HFF-Myc (cell line): Measurements from ENCODE around the gene AP5S1.

Experiments used
- DNase-seq: peaks from one replicate; pipeline ENCODE4 v3.0.0-alpha.2; 2011; ENCODE audit warnings: low read depth; ENCODE audit errors: extremely low read depth
- H3K4me3 ChIP-seq: replicated peaks from 2 replicates; pipeline ENCODE4 v1.5.1; 2011; ENCODE audit warnings: low read depth, mild to moderate bottlenecking, control low read depth, low read length
- TF ChIP-seq, protein P1 (sequence below): IDR thresholded peaks from 2 replicates; pipeline ENCODE4 v1.5.1; 2012; ENCODE audit warnings: mild to moderate bottlenecking, low read depth, low read length, control low read depth; ENCODE audit errors: missing control alignments

Gene AP5S1

DNA sequence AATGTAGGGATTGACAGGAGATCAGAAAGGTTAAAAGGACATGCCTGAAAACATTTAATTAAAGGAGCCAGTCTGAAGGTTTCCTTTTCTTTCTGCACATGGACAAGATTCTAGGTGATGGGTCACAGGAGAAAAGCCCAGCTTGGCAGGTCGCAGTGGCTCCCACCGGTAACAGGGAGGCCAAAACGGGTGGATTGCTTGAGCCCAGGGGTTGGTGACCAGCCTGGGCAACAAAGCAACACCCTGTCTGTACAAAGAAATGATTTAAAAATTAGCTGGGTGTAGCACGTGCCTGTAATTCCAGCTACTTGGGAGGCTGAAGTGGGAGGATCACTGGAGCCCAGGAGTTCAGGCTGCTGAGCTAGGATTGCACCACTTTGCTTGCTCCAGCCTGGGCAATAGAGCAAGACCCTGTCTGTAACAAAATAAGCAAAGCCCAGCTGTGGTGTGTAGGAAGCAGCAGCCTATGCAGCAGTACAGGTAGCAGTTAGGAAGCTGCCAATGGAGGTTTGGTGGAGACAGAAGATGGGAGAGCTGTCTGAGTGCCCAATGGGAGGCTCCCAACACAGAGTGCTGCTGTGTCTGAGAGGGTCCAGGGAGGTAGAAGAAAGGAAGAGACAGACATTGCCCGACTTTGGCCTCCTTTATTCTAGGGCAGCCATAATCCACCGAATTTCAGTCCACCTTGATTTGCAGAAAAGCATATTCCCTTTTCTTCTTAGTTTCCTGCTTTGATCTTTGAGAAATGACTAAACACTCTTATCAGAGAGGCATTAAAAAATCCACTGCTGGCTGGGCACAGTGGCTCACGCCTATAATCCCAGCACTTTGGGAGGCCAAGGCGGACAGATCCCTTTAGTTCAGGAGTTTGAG lies 7.1 kb upstream of the AP5S1 start:
- DNase-seq, result no peak
- TF ChIP-seq, protein P1, sequence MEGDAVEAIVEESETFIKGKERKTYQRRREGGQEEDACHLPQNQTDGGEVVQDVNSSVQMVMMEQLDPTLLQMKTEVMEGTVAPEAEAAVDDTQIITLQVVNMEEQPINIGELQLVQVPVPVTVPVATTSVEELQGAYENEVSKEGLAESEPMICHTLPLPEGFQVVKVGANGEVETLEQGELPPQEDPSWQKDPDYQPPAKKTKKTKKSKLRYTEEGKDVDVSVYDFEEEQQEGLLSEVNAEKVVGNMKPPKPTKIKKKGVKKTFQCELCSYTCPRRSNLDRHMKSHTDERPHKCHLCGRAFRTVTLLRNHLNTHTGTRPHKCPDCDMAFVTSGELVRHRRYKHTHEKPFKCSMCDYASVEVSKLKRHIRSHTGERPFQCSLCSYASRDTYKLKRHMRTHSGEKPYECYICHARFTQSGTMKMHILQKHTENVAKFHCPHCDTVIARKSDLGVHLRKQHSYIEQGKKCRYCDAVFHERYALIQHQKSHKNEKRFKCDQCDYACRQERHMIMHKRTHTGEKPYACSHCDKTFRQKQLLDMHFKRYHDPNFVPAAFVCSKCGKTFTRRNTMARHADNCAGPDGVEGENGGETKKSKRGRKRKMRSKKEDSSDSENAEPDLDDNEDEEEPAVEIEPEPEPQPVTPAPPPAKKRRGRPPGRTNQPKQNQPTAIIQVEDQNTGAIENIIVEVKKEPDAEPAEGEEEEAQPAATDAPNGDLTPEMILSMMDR, result no peak
- H3K4me3 ChIP-seq, result no peak overlapping the region

- DNase-seq, result no peak
- TF ChIP-seq, protein P1, result no peak
- no peak overlapping the region for H3K4me3 ChIP-seq
These were observed 6.3 kb upstream of the AP5S1 start for GRCh38 chr20:3813848-3814581.

GRCh38 chr20:3814928-3815495 lies 5.3 kb upstream of the AP5S1 start:
- TF ChIP-seq, protein P1, result no peak
- no peak for DNase-seq
- no peak overlapping the region for H3K4me3 ChIP-seq

GRCh38 chr20:3815703-3816315 lies 4.5 kb upstream of the AP5S1 start:
- no peak for DNase-seq
- TF ChIP-seq, protein P1, result no peak
- H3K4me3 ChIP-seq, result no peak overlapping the region

GRCh38 chr20:3818155-3819151 lies 1.9 kb upstream of the AP5S1 start:
- TF ChIP-seq, protein P1, result peak; percentile 79
- H3K4me3 ChIP-seq, result no peak overlapping the region
- peak; percentile 85 for DNase-seq
